Naive B cell (primary cell): ENCODE data around the gene DENND6B. TPM values are rescaled to one million over a fixed set of nuclear protein-coding genes. Genes with fewer than 3 reads are reported as not detected.

ENCODE experiments used
- ATAC-seq, 2 donors: fragments of 150-1000 bp; cut with Tn5 transposase; 2 replicates each; pipeline ENCODE4 v1.10.0; 2021; ENCODE audit warnings: low read depth in 2 of 2, mild to moderate bottlenecking in 2 of 2, moderate library complexity in 2 of 2
- DNase-seq: peaks from one replicate; pipeline ENCODE4 v3.0.0; 2022
- H3K27ac Mint-ChIP-seq, 6 donors: one replicate each; pipeline ENCODE4 v1.8.0; 2020 to 2022; ENCODE audit warnings: mild to moderate bottlenecking in 6 of 6, mixed read lengths in 6 of 6, moderate library complexity in 5 of 6, inconsistent platforms in 2 of 6
- H3K27me3 Mint-ChIP-seq, 3 donors: one replicate each; pipeline ENCODE4 v1.8.0; 2021 to 2022; ENCODE audit warnings: mixed read lengths in 3 of 3, mild to moderate bottlenecking in 1 of 3
- H3K36me3 Mint-ChIP-seq, 2 donors: one replicate each; pipeline ENCODE4 v1.8.0; 2020 to 2022; ENCODE audit warnings: mixed read lengths in 2 of 2, inconsistent platforms in 1 of 2, mild to moderate bottlenecking in 1 of 2
- H3K4me1 Mint-ChIP-seq, 3 donors: one replicate each; pipeline ENCODE4 v1.8.0; 2020 to 2022; ENCODE audit warnings: mixed read lengths in 3 of 3, inconsistent platforms in 1 of 3, mild to moderate bottlenecking in 1 of 3, moderate library complexity in 1 of 3
- H3K4me3 Mint-ChIP-seq, 8 donors: one replicate each; pipeline ENCODE4 v1.8.0; 2020 to 2022; ENCODE audit warnings: mild to moderate bottlenecking in 8 of 8, mixed read lengths in 8 of 8, moderate library complexity in 8 of 8, inconsistent platforms in 2 of 8
- H3K9me3 Mint-ChIP-seq, 7 donors: one replicate each; pipeline ENCODE4 v1.8.0; 2020 to 2022; ENCODE audit warnings: mixed read lengths in 7 of 7, mild to moderate bottlenecking in 5 of 7, inconsistent platforms in 2 of 7, moderate library complexity in 1 of 7
- polyA plus RNA-seq, 6 donors: library from polyadenylated mRNA; unstranded; fragments of 300-500 nt; fragmentation: Illumina TruSeq; gene quantifications; one replicate each; pipeline ENCODE4 v1.2.3, GENCODE V29; 2021; ENCODE audit warnings: low read depth in 6 of 6

DENND6B gene
- polyA plus RNA-seq, 6 donors from 2014 or later: 0.05 to 0.43 (median 0.28) TPM; not detected in 1

- Mint-ChIP-seq H3K9me3 (no peaks in the 10 kb centered on the region), H3K4me3 (peak overlapping the region; percentile 13 to 90 (median 84)), H3K4me1 (peaks cover 25 to 40% (median 27%) of the 10 kb centered on the region in 3 donors), H3K27me3 (peaks cover 11 to 42% (median 15%) of the 10 kb centered on the region in 3 donors), H3K36me3 (no peaks in the 10 kb centered on the region), H3K27ac (peak overlapping the region in 3 of 6 donors; percentile 78 to 92 (median 82))
- DNase-seq (peak; percentile 64), ATAC-seq (peak; percentile 90)
These were observed 34.0 kb downstream of the DENND6B start for GRCh38 chr22:50292643-50293440.

DNA sequence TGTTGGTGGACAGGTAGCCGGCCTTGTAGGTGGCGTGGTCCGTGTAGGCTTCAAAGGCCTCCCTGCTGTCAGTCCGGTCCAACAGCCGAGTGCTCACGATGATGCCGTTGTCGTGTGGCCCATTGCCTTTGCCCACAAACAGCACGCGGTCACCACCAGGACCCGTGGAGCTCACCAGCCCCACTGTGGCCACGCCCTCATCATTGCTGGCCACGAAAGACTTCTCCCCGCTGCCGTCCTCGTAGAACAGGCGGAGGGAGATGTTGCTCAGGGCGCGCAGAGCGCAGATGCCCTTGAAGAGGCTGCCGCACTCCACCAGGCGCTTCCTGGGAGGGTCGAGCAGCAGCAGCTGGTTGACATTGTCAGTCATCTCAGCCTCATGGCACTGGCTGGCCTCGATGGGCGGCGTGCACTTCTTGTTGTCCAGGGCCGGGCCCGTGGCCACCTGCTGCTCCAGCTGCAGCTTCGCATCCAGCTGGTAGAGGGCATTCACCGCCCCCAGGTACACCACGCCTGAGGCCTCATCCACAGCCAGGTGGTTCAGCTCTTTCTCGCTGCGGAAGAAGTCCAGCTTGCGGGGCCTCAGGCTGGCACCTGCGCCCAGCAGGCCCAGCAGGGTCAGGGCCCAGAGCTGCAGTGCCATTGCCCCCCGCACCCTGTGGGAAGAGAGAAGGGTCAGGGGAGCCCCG, 36.7 kb downstream of the DENND6B start:
- DNase-seq: no peak
- Mint-ChIP-seq H3K9me3 (no peaks in the 10 kb centered on the region), H3K27me3 (peaks cover 5 to 35% (median 15%) of the 10 kb centered on the region in 3 donors), H3K4me1 (peaks cover 21 to 30% (median 22%) of the 10 kb centered on the region in 3 donors), H3K36me3 (no peaks in the 10 kb centered on the region), H3K4me3 (peak overlapping the region in 1 of 8 donors; percentile 47), H3K27ac (no peak overlapping the region)
- no peak for ATAC-seq

GRCh38 chr22:50289151-50289941, 37.5 kb downstream of the DENND6B start:
- H3K9me3 Mint-ChIP-seq: no peaks in the 10 kb centered on the region
- H3K4me3 Mint-ChIP-seq: no peak overlapping the region
- no peak overlapping the region for H3K27ac Mint-ChIP-seq
- peaks cover 20 to 27% (median 22%) of the 10 kb centered on the region in 3 donors for H3K4me1 Mint-ChIP-seq
- no peaks in the 10 kb centered on the region for H3K36me3 Mint-ChIP-seq
- no peak for ATAC-seq
- no peak for DNase-seq
- peaks cover 5 to 35% (median 15%) of the 10 kb centered on the region in 3 donors for H3K27me3 Mint-ChIP-seq

- H3K27me3 Mint-ChIP-seq: peaks cover 4 to 32% (median 12%) of the 10 kb centered on the region in 3 donors
- ATAC-seq (no peak), DNase-seq (no peak)
- H3K27ac Mint-ChIP-seq: no peak overlapping the region
- H3K4me3 Mint-ChIP-seq: no peak overlapping the region
- no peaks in the 10 kb centered on the region for H3K9me3 Mint-ChIP-seq
- H3K36me3 Mint-ChIP-seq: no peaks in the 10 kb centered on the region
- peaks cover 14 to 17% (median 16%) of the 10 kb centered on the region in 3 donors for H3K4me1 Mint-ChIP-seq
These were observed 39.1 kb downstream of the DENND6B start for GRCh38 chr22:50287731-50288130.

GRCh38 chr22:50286701-50287318, 40.0 kb downstream of the DENND6B start:
- H3K36me3 Mint-ChIP-seq: no peaks in the 10 kb centered on the region
- ATAC-seq (no peak), DNase-seq (no peak)
- H3K27ac Mint-ChIP-seq: no peak overlapping the region
- peaks cover 0 to 23% (median 3%) of the 10 kb centered on the region in 3 donors for H3K27me3 Mint-ChIP-seq
- peaks cover 6 to 8% (median 7%) of the 10 kb centered on the region in 3 donors for H3K4me1 Mint-ChIP-seq
- no peak overlapping the region for H3K4me3 Mint-ChIP-seq
- no peaks in the 10 kb centered on the region for H3K9me3 Mint-ChIP-seq

GRCh38 chr22:50286275-50286674, 40.5 kb downstream of the DENND6B start:
- no peaks in the 10 kb centered on the region for H3K36me3 Mint-ChIP-seq
- peaks cover 0 to 18% (median 0%) of the 10 kb centered on the region in 3 donors for H3K27me3 Mint-ChIP-seq
- ATAC-seq (no peak), DNase-seq (no peak)
- H3K27ac Mint-ChIP-seq: no peak overlapping the region
- no peak overlapping the region for H3K4me3 Mint-ChIP-seq
- no peaks in the 10 kb centered on the region for H3K9me3 Mint-ChIP-seq
- peaks cover 1 to 3% (median 2%) of the 10 kb centered on the region in 3 donors for H3K4me1 Mint-ChIP-seq

GRCh38 chr22:50285568-50286229, 41.1 kb downstream of the DENND6B start:
- H3K27me3 Mint-ChIP-seq: peaks cover 0 to 12% (median 0%) of the 10 kb centered on the region in 3 donors
- no peak overlapping the region for H3K27ac Mint-ChIP-seq
- no peaks in the 10 kb centered on the region for H3K4me1 Mint-ChIP-seq

GRCh38 chr22:50284479-50284878, 42.3 kb downstream of the DENND6B start:
- ATAC-seq (no peak), DNase-seq (no peak)
- no peaks in the 10 kb centered on the region for H3K36me3 Mint-ChIP-seq
- peaks cover 0 to 8% (median 0%) of the 10 kb centered on the region in 3 donors for H3K27me3 Mint-ChIP-seq
- no peaks in the 10 kb centered on the region for H3K4me1 Mint-ChIP-seq
- H3K27ac Mint-ChIP-seq: no peak overlapping the region
- H3K9me3 Mint-ChIP-seq: no peaks in the 10 kb centered on the region
- H3K4me3 Mint-ChIP-seq: no peak overlapping the region

More at GRCh38 chr22:50285568-50286229, 41.1 kb downstream of the DENND6B start:
- Mint-ChIP-seq H3K9me3 (no peaks in the 10 kb centered on the region), H3K4me3 (no peak overlapping the region), H3K36me3 (no peaks in the 10 kb centered on the region)
- DNase-seq (no peak), ATAC-seq (no peak)

GRCh38 chr22:50283821-50284220, 43.0 kb downstream of the DENND6B start:
- DNase-seq: no peak
- H3K36me3 Mint-ChIP-seq: no peaks in the 10 kb centered on the region
- ATAC-seq: no peak
- no peak overlapping the region for H3K27ac Mint-ChIP-seq
- no peaks in the 10 kb centered on the region for H3K4me1 Mint-ChIP-seq
- no peak overlapping the region for H3K4me3 Mint-ChIP-seq
- no peaks in the 10 kb centered on the region for H3K9me3 Mint-ChIP-seq
- H3K27me3 Mint-ChIP-seq: peaks cover 0 to 7% (median 0%) of the 10 kb centered on the region in 3 donors

DNA sequence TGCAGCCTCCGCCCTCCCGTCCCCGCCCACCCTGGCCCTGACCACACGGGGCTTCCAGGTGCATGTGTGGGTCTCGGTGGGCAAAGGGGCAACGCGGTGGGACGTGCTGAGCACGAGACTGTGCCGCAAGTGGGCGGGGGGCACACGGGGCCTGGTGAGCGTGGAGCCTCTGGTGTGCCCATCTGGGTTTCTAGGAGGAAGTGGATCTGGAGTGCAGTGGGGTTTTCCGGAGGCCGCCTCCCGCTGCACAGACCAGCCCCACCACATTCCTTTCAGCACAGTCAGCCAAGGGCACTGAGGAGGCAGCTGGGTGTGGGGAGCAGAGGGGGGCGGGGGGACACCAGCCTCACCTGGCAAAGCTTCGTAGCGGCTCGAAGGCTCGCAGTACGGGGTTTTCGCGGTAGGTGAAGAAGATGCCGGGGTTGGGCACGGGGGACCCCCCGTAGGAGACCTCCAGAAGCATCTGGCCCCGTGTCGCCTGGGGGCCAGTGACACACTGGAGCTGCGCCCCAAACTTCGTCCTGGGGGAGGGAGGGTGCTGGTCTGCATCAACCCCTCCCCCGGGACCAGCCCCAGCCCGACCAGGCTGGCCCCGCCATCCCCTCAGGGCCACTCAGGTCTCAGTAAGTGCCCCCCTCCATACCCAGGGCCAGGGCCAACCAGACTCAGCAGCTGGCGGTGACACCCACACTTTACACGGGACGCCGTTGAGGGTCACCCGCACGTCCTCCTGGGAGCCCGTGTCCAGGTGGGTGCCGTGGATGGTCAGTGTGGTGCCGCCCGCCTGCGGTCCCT, 44.3 kb downstream of the DENND6B start:
- no peak for DNase-seq
- ATAC-seq: peak in 1 of 2 donors; percentile 43
- H3K36me3 Mint-ChIP-seq: no peaks in the 10 kb centered on the region

GRCh38 chr22:50281957-50282356, 44.9 kb downstream of the DENND6B start:
- no peaks in the 10 kb centered on the region for H3K4me1 Mint-ChIP-seq
- H3K9me3 Mint-ChIP-seq: no peaks in the 10 kb centered on the region
- no peak overlapping the region for H3K4me3 Mint-ChIP-seq
- no peak for ATAC-seq
- H3K27ac Mint-ChIP-seq: no peak overlapping the region
- no peak for DNase-seq
- H3K27me3 Mint-ChIP-seq: no peaks in the 10 kb centered on the region
- no peaks in the 10 kb centered on the region for H3K36me3 Mint-ChIP-seq

More for the DNA sequence above, 44.3 kb downstream of the DENND6B start:
- Mint-ChIP-seq H3K27me3 (no peaks in the 10 kb centered on the region), H3K4me3 (no peak overlapping the region), H3K9me3 (no peaks in the 10 kb centered on the region), H3K4me1 (no peaks in the 10 kb centered on the region), H3K27ac (no peak overlapping the region)

DNA sequence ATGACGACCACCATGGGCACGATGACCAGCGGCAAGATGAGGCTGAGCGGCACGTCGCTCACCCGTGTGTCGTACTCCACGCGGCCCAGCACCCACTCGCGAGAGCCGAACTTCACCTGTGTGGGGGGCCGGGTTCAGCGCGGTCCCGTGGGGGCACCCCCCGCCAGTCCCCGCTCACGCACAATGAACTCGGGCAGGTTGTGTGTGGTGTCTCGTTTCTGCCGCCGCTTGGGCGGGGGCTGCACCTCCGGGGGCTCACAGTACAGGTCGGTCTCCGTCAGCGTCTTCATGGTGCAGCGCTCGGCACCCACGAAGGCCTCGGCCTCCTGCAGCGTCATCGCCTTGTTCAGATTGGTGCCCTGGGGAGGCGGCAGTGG, 45.4 kb downstream of the DENND6B start:
- Mint-ChIP-seq H3K27ac (no peak overlapping the region), H3K27me3 (no peaks in the 10 kb centered on the region), H3K9me3 (no peaks in the 10 kb centered on the region), H3K4me3 (no peak overlapping the region), H3K36me3 (no peaks in the 10 kb centered on the region), H3K4me1 (no peaks in the 10 kb centered on the region)
- no peak for ATAC-seq
- no peak for DNase-seq
